ENCODE measurements around the gene USE1.

GRCh38 chr19:17248011-17248776 lies 33.0 kb downstream of the USE1 start:
- no peak for TF ChIP-seq CTCF (IDR thresholded peaks at IDR 0.05)
- TF ChIP-seq POLR2AphosphoS5 (IDR thresholded peaks at IDR 0.05): no peak
- no peak for TF ChIP-seq EP300 (IDR thresholded peaks at IDR 0.05)
- TF ChIP-seq POLR2A (IDR thresholded peaks at IDR 0.05): no peak

All from upper lobe of left lung (tissue), 4 donors.